Activated naive CD8-positive, alpha-beta T cell treated with anti-CD3 and anti-CD28 coated beads, Interleukin-2, amount 50 U/mL, for 16 hours (primary cell): Measurements from ENCODE around the gene RNF34.

Experiments
- DNase-seq: peaks from one replicate; pipeline ENCODE4 v3.0.0-alpha.2; 2020; ENCODE audit warnings: low read depth, low spot score

The RNF34 gene

GRCh38 chr12:121439715-121440114 lies 39.8 kb downstream of the RNF34 start:
- DNase-seq = no peak

GRCh38 chr12:121440768-121441167 lies 40.9 kb downstream of the RNF34 start:
- no peak for DNase-seq

GRCh38 chr12:121441555-121441954 lies 41.6 kb downstream of the RNF34 start:
- no peak for DNase-seq

- DNase-seq = no peak
Observed at GRCh38 chr12:121442028-121442948, 42.4 kb downstream of the RNF34 start.

- DNase-seq = peak; percentile 46
Observed at GRCh38 chr12:121443193-121443870, 43.4 kb downstream of the RNF34 start.

GRCh38 chr12:121443911-121444841 lies 44.3 kb downstream of the RNF34 start:
- DNase-seq = no peak

GRCh38 chr12:121444842-121445202 lies 44.9 kb downstream of the RNF34 start:
- DNase-seq = no peak

- no peak for DNase-seq
Observed at GRCh38 chr12:121446750-121447149, 46.8 kb downstream of the RNF34 start.

- DNase-seq = no peak
Observed at GRCh38 chr12:121448771-121449315, 48.9 kb downstream of the RNF34 start.

- no peak for DNase-seq
Observed at GRCh38 chr12:121451961-121452339, 52.0 kb downstream of the RNF34 start.

GRCh38 chr12:121452340-121452984 lies 52.5 kb downstream of the RNF34 start:
- DNase-seq = no peak

- no peak for DNase-seq
Observed at GRCh38 chr12:121452985-121453360, 53.1 kb downstream of the RNF34 start.

- DNase-seq = no peak
Observed at GRCh38 chr12:121453629-121454028, 53.7 kb downstream of the RNF34 start.

- DNase-seq = no peak
Observed at GRCh38 chr12:121454921-121455320, 55.0 kb downstream of the RNF34 start.

- no peak for DNase-seq
Observed at GRCh38 chr12:121455766-121456420, 56.0 kb downstream of the RNF34 start.

- no peak for DNase-seq
Observed at GRCh38 chr12:121456551-121456950, 56.6 kb downstream of the RNF34 start.

- no peak for DNase-seq
Observed at GRCh38 chr12:121461048-121461447, 61.1 kb downstream of the RNF34 start.

GRCh38 chr12:121464331-121464730 lies 64.4 kb downstream of the RNF34 start:
- no peak for DNase-seq

- no peak for DNase-seq
Observed at GRCh38 chr12:121465921-121466793, 66.2 kb downstream of the RNF34 start.
